GM12891 (cell line): Measurements from ENCODE around the gene FMR1NB.

Experiments
- POLR2A ChIP-seq: IDR thresholded peaks from 2 replicates; pipeline ENCODE4 v1.6.1; 2011; ENCODE audit warnings: low read depth, low read length, control low read depth
- POLR2AphosphoS5 ChIP-seq: IDR thresholded peaks from 2 replicates; pipeline ENCODE4 v1.6.1; 2011; ENCODE audit warnings: low read depth, low read length, control low read depth
- POU2F2 ChIP-seq: IDR thresholded peaks from 2 replicates; pipeline ENCODE4 v1.6.1; 2011; ENCODE audit warnings: low read depth, mild to moderate bottlenecking, control low read depth, low read length, moderate library complexity
- SPI1 ChIP-seq: IDR thresholded peaks from 2 replicates; pipeline ENCODE4 v1.6.1; 2011; ENCODE audit warnings: low read depth, low read length, control low read depth
- TAF1 ChIP-seq: IDR thresholded peaks from 2 replicates; pipeline ENCODE4 v1.6.1; 2011; ENCODE audit warnings: low read depth, low read length, control low read depth

- TF ChIP-seq POU2F2 (no peak), POLR2A (no peak), POLR2AphosphoS5 (no peak), TAF1 (no peak), SPI1 (no peak)
Observed at GRCh38 chrX:147957291-147957690, 23.8 kb upstream of the FMR1NB start.
